ENCODE data around the gene CFAP47. TPM values are rescaled to one million over a fixed set of nuclear protein-coding genes. Genes with fewer than 3 reads are reported as not detected.
"Not testable (repeated sequence)": the region's sequence is repeated elsewhere in the genome, so short reads cannot be mapped to it uniquely, and the experiment has no call there.

The CFAP47 gene
- total and polyA plus RNA-seq, 4 experiments from 2014 or later = not detected

GRCh38 chrX:36234840-36235528, 315.4 kb downstream of the CFAP47 start:
- H3K9me3 Mint-ChIP-seq; H3K27me3 ChIP-seq (ENCODE audit: insufficient read depth, low read length); H3K9me3 ChIP-seq (ENCODE audit: control insufficient read depth in 1 of 2, low read length in 2 of 2); H3K4me3 ChIP-seq (ENCODE audit: low read length in 2 of 2); H3K27ac ChIP-seq (ENCODE audit: low read depth, low read length); intact Hi-C loops (cut with micrococcal nuclease); H3K36me3 ChIP-seq (ENCODE audit: insufficient read depth, low read length); POLR2A ChIA-PET (ENCODE audit: partially characterized antibody); CTCF ChIA-PET (ENCODE audit: partially characterized antibody); H3K27ac Mint-ChIP-seq; H3K27me3 Mint-ChIP-seq; H3K4me3 Mint-ChIP-seq; H3K4me1 Mint-ChIP-seq; H3K4me1 ChIP-seq (ENCODE audit: insufficient read depth, low read length); DNase-seq; H3K36me3 Mint-ChIP-seq: not testable (repeated sequence)

GRCh38 chrX:36241397-36241796, 321.9 kb downstream of the CFAP47 start:
- ChIA-PET POLR2A (ENCODE audit: partially characterized antibody) (no interaction called here), CTCF (ENCODE audit: partially characterized antibody) (no interaction called here)
- H3K27me3 Mint-ChIP-seq = no peaks in the 10 kb centered on the region
- DNase-seq = no peak
- intact Hi-C loops (cut with micrococcal nuclease) = no loop called here
- no peak overlapping the region for H3K27ac Mint-ChIP-seq
- no peaks in the 10 kb centered on the region for H3K27me3 ChIP-seq (ENCODE audit: insufficient read depth, low read length)
- no peaks in the 10 kb centered on the region for H3K9me3 ChIP-seq (ENCODE audit: control insufficient read depth in 1 of 2, low read length in 2 of 2)
- H3K9me3 Mint-ChIP-seq = peaks cover 0 to 7% (median 0%) of the 10 kb centered on the region in 8 donors
- H3K4me1 Mint-ChIP-seq = no peaks in the 10 kb centered on the region
- H3K4me3 ChIP-seq (ENCODE audit: low read length in 2 of 2) = no peak overlapping the region
- H3K27ac ChIP-seq (ENCODE audit: low read depth, low read length) = no peak overlapping the region
- no peak overlapping the region for H3K4me3 Mint-ChIP-seq
- no peaks in the 10 kb centered on the region for H3K36me3 ChIP-seq (ENCODE audit: insufficient read depth, low read length)
- no peaks in the 10 kb centered on the region for H3K36me3 Mint-ChIP-seq
- H3K4me1 ChIP-seq (ENCODE audit: insufficient read depth, low read length) = no peaks in the 10 kb centered on the region

GRCh38 chrX:36266155-36266554, 346.6 kb downstream of the CFAP47 start:
- H3K27me3 ChIP-seq (ENCODE audit: insufficient read depth, low read length) = no peaks in the 10 kb centered on the region
- H3K4me1 Mint-ChIP-seq = no peaks in the 10 kb centered on the region
- no peak overlapping the region for H3K27ac ChIP-seq (ENCODE audit: low read depth, low read length)
- H3K9me3 Mint-ChIP-seq = peaks cover 0 to 12% (median 5%) of the 10 kb centered on the region in 8 donors
- no peak overlapping the region for H3K4me3 Mint-ChIP-seq
- no peak overlapping the region for H3K27ac Mint-ChIP-seq
- CTCF ChIA-PET (ENCODE audit: partially characterized antibody) = no interaction called here
- no peaks in the 10 kb centered on the region for H3K9me3 ChIP-seq (ENCODE audit: control insufficient read depth in 1 of 2, low read length in 2 of 2)
- intact Hi-C loops (cut with micrococcal nuclease) = no loop called here
- no peaks in the 10 kb centered on the region for H3K36me3 Mint-ChIP-seq
- POLR2A ChIA-PET (ENCODE audit: partially characterized antibody) = no interaction called here
- H3K4me1 ChIP-seq (ENCODE audit: insufficient read depth, low read length) = no peaks in the 10 kb centered on the region
- H3K4me3 ChIP-seq (ENCODE audit: low read length in 2 of 2) = no peak overlapping the region
- H3K27me3 Mint-ChIP-seq = no peaks in the 10 kb centered on the region
- H3K36me3 ChIP-seq (ENCODE audit: insufficient read depth, low read length) = no peaks in the 10 kb centered on the region
- no peak for DNase-seq

GRCh38 chrX:36310136-36310535, 390.6 kb downstream of the CFAP47 start:
- Histone ChIP-seq H3K4me3 (ENCODE audit: low read length in 2 of 2) (no peak overlapping the region), H3K36me3 (ENCODE audit: insufficient read depth, low read length) (no peaks in the 10 kb centered on the region), H3K9me3 (ENCODE audit: control insufficient read depth in 1 of 2, low read length in 2 of 2) (no peaks in the 10 kb centered on the region), H3K27me3 (ENCODE audit: insufficient read depth, low read length) (no peaks in the 10 kb centered on the region), H3K27ac (ENCODE audit: low read depth, low read length) (no peak overlapping the region), H3K4me1 (ENCODE audit: insufficient read depth, low read length) (no peaks in the 10 kb centered on the region)
- Mint-ChIP-seq H3K27me3 (no peaks in the 10 kb centered on the region), H3K36me3 (no peaks in the 10 kb centered on the region), H3K9me3 (no peaks in the 10 kb centered on the region), H3K27ac (no peak overlapping the region), H3K4me1 (no peaks in the 10 kb centered on the region), H3K4me3 (no peak overlapping the region)
- ChIA-PET CTCF (ENCODE audit: partially characterized antibody) (no interaction called here), POLR2A (ENCODE audit: partially characterized antibody) (no interaction called here)
- no peak for DNase-seq
- intact Hi-C loops (cut with micrococcal nuclease) = no loop called here

GRCh38 chrX:36314303-36314702, 394.8 kb downstream of the CFAP47 start:
- peaks cover 0 to 4% (median 0%) of the 10 kb centered on the region in 8 donors for H3K9me3 Mint-ChIP-seq
- no peak overlapping the region for H3K27ac Mint-ChIP-seq
- no peaks in the 10 kb centered on the region for H3K27me3 Mint-ChIP-seq
- no peaks in the 10 kb centered on the region for H3K36me3 Mint-ChIP-seq
- Histone ChIP-seq H3K27me3 (ENCODE audit: insufficient read depth, low read length) (no peaks in the 10 kb centered on the region), H3K4me3 (ENCODE audit: low read length in 2 of 2) (no peak overlapping the region), H3K4me1 (ENCODE audit: insufficient read depth, low read length) (no peaks in the 10 kb centered on the region), H3K9me3 (ENCODE audit: control insufficient read depth in 1 of 2, low read length in 2 of 2) (no peaks in the 10 kb centered on the region), H3K36me3 (ENCODE audit: insufficient read depth, low read length) (no peaks in the 10 kb centered on the region), H3K27ac (ENCODE audit: low read depth, low read length) (no peak overlapping the region)
- no peak overlapping the region for H3K4me3 Mint-ChIP-seq
- ChIA-PET POLR2A (ENCODE audit: partially characterized antibody) (no interaction called here), CTCF (ENCODE audit: partially characterized antibody) (no interaction called here)
- no peaks in the 10 kb centered on the region for H3K4me1 Mint-ChIP-seq
- intact Hi-C loops (cut with micrococcal nuclease) = no loop called here
- DNase-seq = no peak

GRCh38 chrX:36334572-36334971, 415.0 kb downstream of the CFAP47 start:
- H3K27me3 ChIP-seq (ENCODE audit: insufficient read depth, low read length) = no peaks in the 10 kb centered on the region
- no peak for DNase-seq
- Mint-ChIP-seq H3K4me1 (no peaks in the 10 kb centered on the region), H3K27ac (no peak overlapping the region), H3K27me3 (no peaks in the 10 kb centered on the region), H3K4me3 (no peak overlapping the region), H3K36me3 (no peaks in the 10 kb centered on the region), H3K9me3 (peaks cover 0 to 7% (median 1%) of the 10 kb centered on the region in 8 donors)
- no peak overlapping the region for H3K4me3 ChIP-seq (ENCODE audit: low read length in 2 of 2)
- H3K36me3 ChIP-seq (ENCODE audit: insufficient read depth, low read length) = no peaks in the 10 kb centered on the region
- POLR2A ChIA-PET (ENCODE audit: partially characterized antibody) = no interaction called here
- intact Hi-C loops (cut with micrococcal nuclease) = no loop called here
- H3K4me1 ChIP-seq (ENCODE audit: insufficient read depth, low read length) = no peaks in the 10 kb centered on the region
- no peaks in the 10 kb centered on the region for H3K9me3 ChIP-seq (ENCODE audit: control insufficient read depth in 1 of 2, low read length in 2 of 2)
- CTCF ChIA-PET (ENCODE audit: partially characterized antibody) = no interaction called here
- H3K27ac ChIP-seq (ENCODE audit: low read depth, low read length) = no peak overlapping the region

GRCh38 chrX:36336751-36337150, 417.2 kb downstream of the CFAP47 start:
- no peaks in the 10 kb centered on the region for H3K27me3 Mint-ChIP-seq
- H3K9me3 Mint-ChIP-seq = peaks cover 0 to 4% (median 0%) of the 10 kb centered on the region in 8 donors
- no peak for DNase-seq
- H3K4me3 Mint-ChIP-seq = no peak overlapping the region
- H3K36me3 ChIP-seq (ENCODE audit: insufficient read depth, low read length) = no peaks in the 10 kb centered on the region
- no peaks in the 10 kb centered on the region for H3K27me3 ChIP-seq (ENCODE audit: insufficient read depth, low read length)
- no peaks in the 10 kb centered on the region for H3K36me3 Mint-ChIP-seq
- H3K4me3 ChIP-seq (ENCODE audit: low read length in 2 of 2) = no peak overlapping the region
- no peak overlapping the region for H3K27ac Mint-ChIP-seq
- CTCF ChIA-PET (ENCODE audit: partially characterized antibody) = no interaction called here
- intact Hi-C loops (cut with micrococcal nuclease) = no loop called here
- H3K4me1 ChIP-seq (ENCODE audit: insufficient read depth, low read length) = no peaks in the 10 kb centered on the region
- POLR2A ChIA-PET (ENCODE audit: partially characterized antibody) = no interaction called here
- no peaks in the 10 kb centered on the region for H3K9me3 ChIP-seq (ENCODE audit: control insufficient read depth in 1 of 2, low read length in 2 of 2)
- H3K27ac ChIP-seq (ENCODE audit: low read depth, low read length) = no peak overlapping the region
- H3K4me1 Mint-ChIP-seq = no peaks in the 10 kb centered on the region

- H3K27me3 ChIP-seq (ENCODE audit: insufficient read depth, low read length) = no peaks in the 10 kb centered on the region
- DNase-seq = no peak
- no peaks in the 10 kb centered on the region for H3K9me3 ChIP-seq (ENCODE audit: control insufficient read depth in 1 of 2, low read length in 2 of 2)
- no peaks in the 10 kb centered on the region for H3K4me1 Mint-ChIP-seq
- no peaks in the 10 kb centered on the region for H3K36me3 Mint-ChIP-seq
- H3K4me1 ChIP-seq (ENCODE audit: insufficient read depth, low read length) = no peaks in the 10 kb centered on the region
- H3K36me3 ChIP-seq (ENCODE audit: insufficient read depth, low read length) = no peaks in the 10 kb centered on the region
- no peak overlapping the region for H3K27ac ChIP-seq (ENCODE audit: low read depth, low read length)
- H3K4me3 ChIP-seq (ENCODE audit: low read length in 2 of 2) = no peak overlapping the region
- H3K27ac Mint-ChIP-seq = no peak overlapping the region
- H3K9me3 Mint-ChIP-seq = peaks cover 0 to 13% (median 0%) of the 10 kb centered on the region in 8 donors
- H3K27me3 Mint-ChIP-seq = no peaks in the 10 kb centered on the region
- intact Hi-C loops (cut with micrococcal nuclease) = no loop called here
- CTCF ChIA-PET (ENCODE audit: partially characterized antibody) = no interaction called here
- H3K4me3 Mint-ChIP-seq = no peak overlapping the region
- POLR2A ChIA-PET (ENCODE audit: partially characterized antibody) = no interaction called here
Measured at GRCh38 chrX:36344301-36344700, 424.8 kb downstream of the CFAP47 start.
